NT2/D1 (cell line): Measurements from ENCODE around the gene MMD.

ENCODE experiments used
- SUZ12 ChIP-seq: IDR thresholded peaks from 2 replicates; pipeline ENCODE4 v1.6.1; 2011; ENCODE audit not compliant: insufficient read length, insufficient read depth; ENCODE audit errors: extremely low read depth
- ZNF274 ChIP-seq: IDR thresholded peaks from 2 replicates; pipeline ENCODE4 v1.6.1; 2011; ENCODE audit warnings: mild to moderate bottlenecking, low read depth, low read length

DNA sequence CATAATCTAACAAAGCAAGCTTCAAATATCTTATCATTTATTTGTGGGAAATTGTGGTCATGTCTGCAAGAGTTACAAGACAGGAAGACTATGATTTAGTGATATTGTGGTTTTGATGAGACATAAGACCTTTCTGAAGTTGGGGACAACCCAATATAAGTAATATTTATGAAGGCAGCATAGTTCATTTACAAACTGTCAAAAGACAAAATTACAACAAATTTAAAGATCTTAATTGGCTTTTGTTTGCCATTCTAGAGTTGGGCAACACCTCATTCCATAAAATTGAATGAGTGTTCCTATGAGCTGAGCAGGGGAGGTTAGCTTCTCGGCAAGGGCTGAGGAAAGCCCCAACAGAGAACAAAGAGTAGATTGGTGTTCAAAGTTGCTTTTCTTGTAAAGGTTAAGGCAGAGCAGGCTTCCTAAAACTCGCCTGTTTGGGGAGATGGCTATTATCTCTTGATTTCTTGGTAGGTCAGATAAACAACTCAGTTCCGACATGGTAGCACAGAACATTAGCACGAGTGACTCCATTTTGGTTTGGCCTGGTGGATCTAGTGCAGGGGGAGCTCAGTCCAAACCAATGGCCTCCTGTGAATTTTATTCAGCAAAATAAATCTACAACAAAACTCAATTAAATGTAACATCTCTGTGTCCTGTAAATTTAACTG is 10.9 kb upstream of the MMD start:
- TF ChIP-seq ZNF274 (no peak), SUZ12 (no peak)
